ENCODE data around the gene BLVRB. TPM values are rescaled to one million over a fixed set of nuclear protein-coding genes. Genes with fewer than 3 reads are reported as not detected.

BLVRB gene
- polyA plus RNA-seq, 1 of the 3 experiments (the other 2 are of a cell fraction) = 85.9 TPM

- peak overlapping the region in 1 of 2 experiments; percentile 97; a peak in 2 of 4 replicates for H3K27ac ChIP-seq (ENCODE audit: low read depth in 2 of 2, low read length in 1 of 2)
- ChIA-PET CTCF (interaction anchor here (1.3 to 1.6 kb wide), 2 partner anchors 8 to 13 kb away, joined by 3 to 4 read pairs; no protein-coding TSS in a partner anchor), POLR2A (no interaction called here)
- H3K4me1 ChIP-seq (ENCODE audit: control insufficient read depth in 1 of 2, insufficient read depth in 2 of 2, low read depth in 1 of 2, low read length in 1 of 2) = peaks cover 6 to 17% of the 10 kb centered on the region in 2 experiments; a peak in 3 of 4 replicates
- no peaks in the 10 kb centered on the region for H4K20me1 ChIP-seq (ENCODE audit: insufficient read depth)
- H3K4me3 ChIP-seq (ENCODE audit: low read depth in 2 of 2, low read length in 1 of 2) = no peak overlapping the region; a peak in 1 of 4 replicates
- H3K4me2 ChIP-seq = peak overlapping the region; percentile 89
- H3K27me3 ChIP-seq (ENCODE audit: insufficient read depth) = no peaks in the 10 kb centered on the region
- H3K36me3 ChIP-seq (replicated peaks in 1 of 2; ENCODE audit: control insufficient read depth in 1 of 2, insufficient read depth in 2 of 2, low read length in 1 of 2) = peaks cover 7 to 15% of the 10 kb centered on the region in 2 experiments
- no peaks in the 10 kb centered on the region for H3K9me2 ChIP-seq
- H2AFZ ChIP-seq (ENCODE audit: low read depth) = no peak overlapping the region
- peaks cover 36% of the 10 kb centered on the region for H3K79me2 ChIP-seq (ENCODE audit: insufficient read depth)
- TF ChIP-seq, protein P1, sequence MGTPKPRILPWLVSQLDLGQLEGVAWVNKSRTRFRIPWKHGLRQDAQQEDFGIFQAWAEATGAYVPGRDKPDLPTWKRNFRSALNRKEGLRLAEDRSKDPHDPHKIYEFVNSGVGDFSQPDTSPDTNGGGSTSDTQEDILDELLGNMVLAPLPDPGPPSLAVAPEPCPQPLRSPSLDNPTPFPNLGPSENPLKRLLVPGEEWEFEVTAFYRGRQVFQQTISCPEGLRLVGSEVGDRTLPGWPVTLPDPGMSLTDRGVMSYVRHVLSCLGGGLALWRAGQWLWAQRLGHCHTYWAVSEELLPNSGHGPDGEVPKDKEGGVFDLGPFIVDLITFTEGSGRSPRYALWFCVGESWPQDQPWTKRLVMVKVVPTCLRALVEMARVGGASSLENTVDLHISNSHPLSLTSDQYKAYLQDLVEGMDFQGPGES (IDR thresholded peaks at IDR 0.05; ENCODE audit: low read depth, low read length) = no peak
- TF ChIP-seq RFX5 (IDR thresholded peaks at IDR 0.05; ENCODE audit: low read length) = no peak
- TF ChIP-seq MAX (IDR thresholded peaks at IDR 0.05; ENCODE audit: low read depth) = no peak
- TF ChIP-seq TAF1 (IDR thresholded peaks at IDR 0.05; ENCODE audit: borderline replicate concordance, low read depth, low read length) = no peak
- no peak for TF ChIP-seq CTCF (IDR thresholded peaks at IDR 0.05)
- DNase-seq = no peak
- no peaks in the 10 kb centered on the region for H3K9me3 ChIP-seq
- H3K9ac ChIP-seq = peak overlapping the region; percentile 98; the same call in 1 of the 2 replicates
- over 99% methylated on average over 6 of the region's 6 CpGs for WGBS (ENCODE audit: low lambda C conversion rate)
- peaks cover 35% of the 10 kb centered on the region for H3F3A ChIP-seq (replicated peaks; ENCODE audit: insufficient read depth)
Measured at GRCh38 chr19:40423938-40424337, 41.6 kb downstream of the BLVRB start.

DNA sequence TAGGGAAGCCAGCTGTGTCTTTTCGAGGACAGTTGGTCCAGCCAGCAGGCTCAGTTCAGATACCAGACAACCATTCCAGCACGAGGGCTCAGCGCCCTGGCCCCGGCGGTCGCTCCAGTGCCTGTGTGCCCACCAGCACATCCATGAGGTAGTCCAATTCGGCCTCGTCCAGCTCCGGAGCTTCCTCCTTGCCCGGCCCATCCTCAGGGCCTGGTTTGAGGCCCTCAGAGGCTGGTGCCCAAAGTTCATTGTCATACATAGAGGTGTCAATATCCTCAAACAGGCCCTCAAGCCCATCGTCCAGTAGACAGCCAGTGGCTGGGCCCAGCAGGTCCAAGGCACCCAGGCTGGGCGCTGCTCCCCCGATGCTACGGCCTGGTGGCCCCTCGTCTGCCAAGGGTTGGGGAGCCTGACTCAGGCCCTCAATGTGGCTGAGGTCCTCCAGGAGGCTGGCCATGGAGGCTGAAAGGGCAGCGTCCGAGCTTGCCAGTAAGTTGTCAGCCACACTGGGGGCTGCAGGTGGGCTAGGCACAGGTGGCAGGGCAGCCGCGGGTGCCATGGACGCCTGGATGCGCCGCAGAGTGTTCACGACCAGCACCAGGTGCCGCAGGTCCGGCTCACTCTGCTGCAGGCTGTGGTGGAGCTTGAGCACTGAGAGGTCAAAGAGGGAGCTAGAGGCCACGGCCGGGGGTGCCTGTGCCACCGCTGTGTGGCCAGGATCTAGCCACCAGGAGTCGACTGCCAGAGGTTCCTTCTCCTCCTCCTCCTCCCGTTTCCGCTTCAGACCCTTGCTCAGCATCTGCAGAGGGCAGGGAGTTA is 42.6 kb downstream of the BLVRB start:
- peak overlapping the region in 1 of 2 experiments; percentile 39; a peak in 2 of 4 replicates for H3K27ac ChIP-seq (ENCODE audit: low read depth in 2 of 2, low read length in 1 of 2)
- H3K4me3 ChIP-seq (ENCODE audit: low read depth in 2 of 2, low read length in 1 of 2) = no peak overlapping the region
- peaks cover 7 to 15% of the 10 kb centered on the region in 2 experiments for H3K36me3 ChIP-seq (replicated peaks in 1 of 2; ENCODE audit: control insufficient read depth in 1 of 2, insufficient read depth in 2 of 2, low read length in 1 of 2)
- H3K4me2 ChIP-seq = 0 out of 2 replicates have a peak overlapping the region, but pooled peaks have one; percentile 87
- H3K9ac ChIP-seq = no peak overlapping the region
- ChIA-PET CTCF (interaction anchor here (1.0 to 2.4 kb wide), 4 partner anchors 10 to 41 kb away, joined by 3 to 15 read pairs (median 4); partner anchors contain the start of gene PRX), POLR2A (interaction anchor here (0.8 kb wide), 1 partner anchor 9 kb away, joined by 3 read pairs; no protein-coding TSS in a partner anchor)
- WGBS (ENCODE audit: low lambda C conversion rate) = 86% methylated on average over 9 of the region's 31 CpGs
- peaks cover 35% of the 10 kb centered on the region for H3F3A ChIP-seq (replicated peaks; ENCODE audit: insufficient read depth)
- DNase-seq = no peak
- no peaks in the 10 kb centered on the region for H3K9me3 ChIP-seq
- peaks cover 6 to 17% of the 10 kb centered on the region in 2 experiments; a peak in 3 of 4 replicates for H3K4me1 ChIP-seq (ENCODE audit: control insufficient read depth in 1 of 2, insufficient read depth in 2 of 2, low read depth in 1 of 2, low read length in 1 of 2)
- H4K20me1 ChIP-seq (ENCODE audit: insufficient read depth) = no peaks in the 10 kb centered on the region
- H3K79me2 ChIP-seq (ENCODE audit: insufficient read depth) = peaks cover 36% of the 10 kb centered on the region
- no peak for TF ChIP-seq TAF1 (IDR thresholded peaks at IDR 0.05; ENCODE audit: borderline replicate concordance, low read depth, low read length)
- TF ChIP-seq, protein P1 (IDR thresholded peaks at IDR 0.05; ENCODE audit: low read depth, low read length) = no peak
- no peak for TF ChIP-seq CHD2 (IDR thresholded peaks at IDR 0.05; ENCODE audit: low read length, partially characterized antibody)
- TF ChIP-seq FOSL2 (IDR thresholded peaks at IDR 0.05; ENCODE audit: borderline replicate concordance, low read depth) = no peak
- TF ChIP-seq TCF12 (IDR thresholded peaks at IDR 0.05) = no peak
- no peak for TF ChIP-seq FOXM1 (IDR thresholded peaks at IDR 0.05; ENCODE audit: low read depth)
- TF ChIP-seq RAD21 (IDR thresholded peaks at IDR 0.05; ENCODE audit: low read length) = no peak
- no peak for TF ChIP-seq MEF2A (IDR thresholded peaks at IDR 0.05; ENCODE audit: borderline replicate concordance, low read depth)
- TF ChIP-seq RCOR1 (IDR thresholded peaks at IDR 0.05; ENCODE audit: low read length) = no peak
- TF ChIP-seq JUND (IDR thresholded peaks at IDR 0.05) = no peak
- no peak for TF ChIP-seq FOXJ3 (CRISPR knock-in tag; IDR thresholded peaks at IDR 0.05)
- TF ChIP-seq POLR2AphosphoS5 (IDR thresholded peaks at IDR 0.05; ENCODE audit: low read depth, low read length) = no peak
- TF ChIP-seq NRF1 (IDR thresholded peaks at IDR 0.05; ENCODE audit: low read depth, low read length) = no peak
- H3K27me3 ChIP-seq (ENCODE audit: insufficient read depth) = no peaks in the 10 kb centered on the region
- no peak overlapping the region for H2AFZ ChIP-seq (ENCODE audit: low read depth)
- no peaks in the 10 kb centered on the region for H3K9me2 ChIP-seq

All from SK-N-SH (cell line).